ENCODE data around the gene WDR20. TPM values are rescaled to one million over a fixed set of nuclear protein-coding genes. Genes with fewer than 3 reads are reported as not detected.

The WDR20 gene
- total RNA-seq, 4 donors from 2014 or later, result 15.0 to 26.7 (median 18.3) TPM

DNA sequence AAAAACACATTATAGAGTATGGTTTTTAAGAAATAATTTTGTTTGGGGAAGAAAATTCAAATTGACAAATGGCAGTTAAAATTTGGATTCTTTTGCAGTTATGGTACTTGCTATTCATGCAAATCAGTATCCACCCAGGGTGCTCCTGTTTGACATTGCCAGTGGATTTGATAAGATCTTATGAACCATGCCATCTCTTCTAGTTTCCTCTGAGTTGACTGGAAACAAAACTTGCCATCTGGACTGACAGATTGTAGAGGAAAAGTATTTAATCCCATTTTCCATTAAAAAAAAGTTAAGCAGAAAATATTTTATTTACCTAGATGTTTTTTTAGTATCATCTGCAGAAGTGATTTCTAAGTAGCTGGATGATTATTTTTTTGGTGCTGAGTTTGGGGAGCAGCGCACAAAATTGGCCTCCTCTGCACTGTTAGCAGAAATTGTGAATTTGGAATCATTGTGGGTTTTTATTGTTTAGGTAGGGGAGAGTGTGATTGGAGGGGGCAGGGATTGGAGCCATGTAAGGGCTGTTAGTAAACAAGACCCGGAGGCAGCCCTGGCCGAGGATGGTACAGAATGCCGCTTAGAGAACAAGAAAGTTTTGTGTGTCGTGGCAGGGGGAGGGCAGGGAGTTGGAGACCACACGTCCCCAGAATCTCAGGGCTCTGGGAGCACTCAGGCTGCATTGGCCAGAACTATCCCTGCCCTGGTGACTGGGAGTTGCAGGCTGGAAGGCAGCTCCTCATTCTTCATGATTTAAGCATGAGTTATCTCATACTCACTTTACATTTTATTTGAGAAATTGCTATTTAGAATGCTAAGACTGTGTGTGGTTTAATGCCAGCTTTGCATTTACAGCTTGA is 56.6 kb downstream of the WDR20 start:
- TF ChIP-seq, protein P1, sequence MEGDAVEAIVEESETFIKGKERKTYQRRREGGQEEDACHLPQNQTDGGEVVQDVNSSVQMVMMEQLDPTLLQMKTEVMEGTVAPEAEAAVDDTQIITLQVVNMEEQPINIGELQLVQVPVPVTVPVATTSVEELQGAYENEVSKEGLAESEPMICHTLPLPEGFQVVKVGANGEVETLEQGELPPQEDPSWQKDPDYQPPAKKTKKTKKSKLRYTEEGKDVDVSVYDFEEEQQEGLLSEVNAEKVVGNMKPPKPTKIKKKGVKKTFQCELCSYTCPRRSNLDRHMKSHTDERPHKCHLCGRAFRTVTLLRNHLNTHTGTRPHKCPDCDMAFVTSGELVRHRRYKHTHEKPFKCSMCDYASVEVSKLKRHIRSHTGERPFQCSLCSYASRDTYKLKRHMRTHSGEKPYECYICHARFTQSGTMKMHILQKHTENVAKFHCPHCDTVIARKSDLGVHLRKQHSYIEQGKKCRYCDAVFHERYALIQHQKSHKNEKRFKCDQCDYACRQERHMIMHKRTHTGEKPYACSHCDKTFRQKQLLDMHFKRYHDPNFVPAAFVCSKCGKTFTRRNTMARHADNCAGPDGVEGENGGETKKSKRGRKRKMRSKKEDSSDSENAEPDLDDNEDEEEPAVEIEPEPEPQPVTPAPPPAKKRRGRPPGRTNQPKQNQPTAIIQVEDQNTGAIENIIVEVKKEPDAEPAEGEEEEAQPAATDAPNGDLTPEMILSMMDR (IDR thresholded peaks at IDR 0.05), result no peak
- TF ChIP-seq EP300 (IDR thresholded peaks at IDR 0.05) (no peak), POLR2A (IDR thresholded peaks at IDR 0.05) (no peak)
- 50 to 52% methylated on average over 6 of the region's 6 CpGs for WGBS, 2 donors
- H3K27ac ChIP-seq, result peak overlapping the region in 3 of 4 donors; percentile 13 to 58 (median 50)
- peaks cover 0 to 28% (median 4%) of the 10 kb centered on the region in 3 donors for H3K36me3 ChIP-seq
- no peaks in the 10 kb centered on the region for H3K9me3 ChIP-seq
- no peak for DNase-seq (ENCODE audit: low spot score in 2 of 2)
- peaks cover 0 to 37% (median 10%) of the 10 kb centered on the region in 4 donors for H3K4me1 ChIP-seq
- H3K27me3 ChIP-seq, result no peaks in the 10 kb centered on the region
- H3K4me3 ChIP-seq, result no peak overlapping the region

GRCh38 chr14:102196902-102197230 is 57.2 kb downstream of the WDR20 start:
- no peak for DNase-seq (ENCODE audit: low spot score in 2 of 2)
- TF ChIP-seq, protein P1 (IDR thresholded peaks at IDR 0.05), result no peak
- peaks cover 0 to 37% (median 10%) of the 10 kb centered on the region in 4 donors for H3K4me1 ChIP-seq
- WGBS, 2 donors, result 69 to 76% methylated on average over 4 of the region's 4 CpGs
- H3K36me3 ChIP-seq, result peaks cover 0 to 33% (median 4%) of the 10 kb centered on the region in 3 donors
- no peak overlapping the region for H3K4me3 ChIP-seq
- H3K27ac ChIP-seq, result peak overlapping the region in 2 of 4 donors; percentile 50 to 58
- H3K9me3 ChIP-seq, result no peaks in the 10 kb centered on the region
- no peaks in the 10 kb centered on the region for H3K27me3 ChIP-seq

DNA sequence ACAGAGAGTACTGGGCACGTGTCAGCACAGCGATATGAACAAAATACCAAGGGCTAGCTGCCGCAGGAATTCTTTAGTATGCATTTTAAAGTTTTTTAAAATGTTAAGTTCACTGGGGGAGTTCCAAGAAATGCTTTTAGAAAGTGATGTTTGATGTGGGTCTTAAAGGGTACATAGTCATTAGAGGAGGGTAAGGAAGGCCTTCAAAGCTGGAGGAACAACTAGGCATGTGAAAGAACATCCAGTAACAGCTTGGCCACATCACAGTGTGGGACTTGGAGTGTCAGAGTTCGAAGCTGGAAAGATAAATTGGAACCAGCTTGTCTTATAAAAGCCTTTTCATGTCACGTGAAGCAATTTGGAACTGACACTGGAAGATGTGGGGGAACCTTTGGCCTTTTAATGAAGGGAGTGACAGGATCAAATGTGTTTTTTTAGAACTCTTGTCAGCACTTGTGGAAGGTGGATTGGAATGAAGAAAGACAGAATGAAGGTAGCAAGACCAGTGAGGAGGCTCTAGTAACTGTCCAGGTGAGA is 57.7 kb downstream of the WDR20 start:
- no peak for TF ChIP-seq POLR2A (IDR thresholded peaks at IDR 0.05)
- TF ChIP-seq, protein P1 (IDR thresholded peaks at IDR 0.05), result no peak
- no peak for TF ChIP-seq EP300 (IDR thresholded peaks at IDR 0.05)
- Histone ChIP-seq H3K27me3 (no peaks in the 10 kb centered on the region), H3K9me3 (no peaks in the 10 kb centered on the region), H3K4me3 (no peak overlapping the region), H3K36me3 (peaks cover 0 to 35% (median 4%) of the 10 kb centered on the region in 3 donors), H3K27ac (peak overlapping the region in 2 of 4 donors; percentile 50 to 58), H3K4me1 (peaks cover 0 to 37% (median 10%) of the 10 kb centered on the region in 4 donors)
- no peak for DNase-seq (ENCODE audit: low spot score in 2 of 2)
- WGBS, 2 donors, result 45 to 48% methylated on average over 5 of the region's 5 CpGs

DNA sequence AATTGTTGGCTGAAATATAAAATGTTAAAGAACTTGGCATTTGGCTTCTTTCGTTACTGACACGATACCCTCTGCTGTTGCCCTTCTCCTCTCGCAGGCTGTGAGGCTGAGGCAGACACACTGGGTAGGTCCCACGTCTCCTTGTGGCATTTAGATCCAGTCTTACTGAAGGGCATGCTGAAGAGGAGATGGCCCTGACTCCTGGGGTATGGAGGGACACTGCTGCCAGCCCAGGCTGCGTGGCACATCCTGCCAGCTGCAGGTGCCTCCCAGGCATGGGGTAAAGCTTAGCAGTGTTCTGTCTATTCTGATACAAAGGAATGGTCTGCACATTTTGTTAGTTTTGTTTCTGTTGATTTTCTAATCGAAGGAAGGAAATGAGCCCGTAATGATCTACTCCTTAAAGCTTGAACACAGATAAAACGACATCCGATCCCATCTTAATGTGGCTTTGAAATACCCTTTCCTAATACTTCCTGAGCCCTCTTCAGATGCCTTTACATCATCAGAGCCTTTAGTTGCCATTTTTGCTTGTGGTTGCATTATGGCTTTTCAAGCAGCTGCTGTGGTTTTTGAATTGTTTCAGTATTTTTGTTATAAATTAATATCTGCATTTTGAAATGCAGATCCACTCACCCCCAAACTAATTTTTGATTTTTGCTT is 61.1 kb downstream of the WDR20 start:
- Histone ChIP-seq H3K4me3 (no peak overlapping the region), H3K36me3 (peaks cover 0 to 68% (median 9%) of the 10 kb centered on the region in 3 donors), H3K27ac (no peak overlapping the region), H3K9me3 (no peaks in the 10 kb centered on the region), H3K4me1 (peaks cover 0 to 23% (median 8%) of the 10 kb centered on the region in 4 donors), H3K27me3 (no peaks in the 10 kb centered on the region)
- no peak for DNase-seq (ENCODE audit: low spot score in 2 of 2)
- TF ChIP-seq EP300 (IDR thresholded peaks at IDR 0.05), result no peak
- TF ChIP-seq POLR2A (IDR thresholded peaks at IDR 0.05), result no peak
- TF ChIP-seq, protein P1 (IDR thresholded peaks at IDR 0.05), result no peak
- 77 to 79% methylated on average over 9 of the region's 9 CpGs for WGBS, 2 donors

- H3K27me3 ChIP-seq, result no peaks in the 10 kb centered on the region
- H3K9me3 ChIP-seq, result no peaks in the 10 kb centered on the region
- no peak for TF ChIP-seq EP300 (IDR thresholded peaks at IDR 0.05)
- TF ChIP-seq, protein P1 (IDR thresholded peaks at IDR 0.05), result no peak
- no peak for TF ChIP-seq POLR2A (IDR thresholded peaks at IDR 0.05)
- peaks cover 0 to 17% (median 6%) of the 10 kb centered on the region in 4 donors for H3K4me1 ChIP-seq
- H3K27ac ChIP-seq, result no peak overlapping the region
- H3K4me3 ChIP-seq, result no peak overlapping the region
- peaks cover 0 to 74% (median 9%) of the 10 kb centered on the region in 3 donors for H3K36me3 ChIP-seq
- 90 to 94% methylated on average over 9 of the region's 9 CpGs for WGBS, 2 donors
- DNase-seq (ENCODE audit: low spot score in 2 of 2), result no peak
These were observed 61.6 kb downstream of the WDR20 start for GRCh38 chr14:102201353-102201738.
